Activated naive CD8-positive, alpha-beta T cell (primary cell): Measurements from ENCODE around the gene IGF2BP3.

ENCODE experiments used
- H3K27ac Mint-ChIP-seq: one replicate; pipeline ENCODE4 v1.8.0; 2021; ENCODE audit warnings: mixed read lengths
- H3K27me3 Mint-ChIP-seq: one replicate; pipeline ENCODE4 v1.8.0; 2021; ENCODE audit warnings: mixed read lengths
- H3K36me3 Mint-ChIP-seq: one replicate; pipeline ENCODE4 v1.8.0; 2021; ENCODE audit warnings: mixed read lengths
- H3K4me1 Mint-ChIP-seq: one replicate; pipeline ENCODE4 v1.8.0; 2021; ENCODE audit warnings: low read depth, mixed read lengths
- H3K4me3 Mint-ChIP-seq: one replicate; pipeline ENCODE4 v1.8.0; 2021; ENCODE audit warnings: mild to moderate bottlenecking, mixed read lengths
- H3K9me3 Mint-ChIP-seq: one replicate; pipeline ENCODE4 v1.8.0; 2021; ENCODE audit warnings: low read depth, mixed read lengths

Gene IGF2BP3

DNA sequence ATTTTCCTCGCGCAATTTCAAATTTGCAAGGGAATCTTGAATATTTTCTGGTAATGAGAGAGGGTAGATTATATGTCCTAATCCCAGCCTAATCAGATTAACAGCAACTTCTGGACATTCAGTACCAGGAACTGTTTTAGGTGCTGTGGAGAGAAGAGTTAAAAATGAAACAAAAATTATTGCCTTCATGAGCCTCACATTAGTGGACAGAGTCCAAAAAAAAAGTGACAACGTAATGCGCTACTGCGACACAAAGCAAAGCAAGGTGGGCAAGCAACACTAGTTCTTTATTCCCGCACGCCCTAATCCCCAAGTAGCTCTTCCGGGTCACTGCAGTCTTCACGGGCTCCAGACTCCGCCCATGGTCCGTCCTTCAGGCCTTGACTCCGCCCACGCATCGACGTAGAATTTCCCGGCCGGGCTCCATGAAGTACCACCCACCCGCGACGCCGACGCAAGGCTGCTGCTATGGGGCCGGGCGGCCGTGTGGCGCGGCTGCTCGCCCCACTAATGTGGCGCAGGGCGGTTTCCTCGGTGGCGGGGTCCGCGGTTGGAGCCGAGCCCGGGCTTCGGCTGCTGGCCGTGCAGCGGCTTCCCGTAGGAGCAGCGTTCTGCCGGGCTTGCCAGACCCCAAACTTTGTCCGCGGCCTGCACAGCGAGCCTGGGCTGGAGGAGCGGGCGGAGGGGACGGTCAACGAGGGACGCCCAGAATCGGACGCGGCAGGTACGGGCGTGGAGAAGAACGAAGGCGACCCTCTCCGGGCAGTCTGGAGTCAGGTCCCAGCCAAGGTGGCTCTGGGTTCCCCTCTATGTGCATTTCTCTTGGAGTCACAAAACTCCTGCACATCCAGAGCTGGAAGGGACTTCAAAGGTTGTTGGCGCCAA, 171.2 kb downstream of the IGF2BP3 start, which contains the start of gene MALSU1:
TSS of gene MALSU1 (plus strand) at position 455 of the 885 bp plus-strand sequence. CDS start at position 469, 14 bp downstream.
- Mint-ChIP-seq H3K36me3 (peaks cover 14% of the 10 kb centered on the region), H3K4me1 (peaks cover 42% of the 10 kb centered on the region), H3K27ac (peak within 1 kb of the TSS; percentile 96), H3K4me3 (peak within 1 kb of the TSS; percentile 97), H3K27me3 (peaks cover 2% of the 10 kb centered on the region), H3K9me3 (no peaks in the 10 kb centered on the region)

GRCh38 chr7:23298141-23298881, 172.0 kb downstream of the IGF2BP3 start:
- Mint-ChIP-seq H3K4me3 (peak overlapping the region; percentile 97), H3K36me3 (peaks cover 13% of the 10 kb centered on the region), H3K9me3 (no peaks in the 10 kb centered on the region), H3K27ac (peak overlapping the region; percentile 96), H3K27me3 (peaks cover 2% of the 10 kb centered on the region), H3K4me1 (peaks cover 38% of the 10 kb centered on the region)

GRCh38 chr7:23295401-23295697, 174.9 kb downstream of the IGF2BP3 start:
- Mint-ChIP-seq H3K27ac (no peak overlapping the region), H3K4me1 (peaks cover 21% of the 10 kb centered on the region), H3K36me3 (peaks cover 3% of the 10 kb centered on the region), H3K9me3 (no peaks in the 10 kb centered on the region), H3K4me3 (no peak overlapping the region), H3K27me3 (peaks cover 2% of the 10 kb centered on the region)

- H3K4me3 Mint-ChIP-seq, result no peak overlapping the region
- peaks cover 18% of the 10 kb centered on the region for H3K4me1 Mint-ChIP-seq
- peaks cover 3% of the 10 kb centered on the region for H3K36me3 Mint-ChIP-seq
- peaks cover 2% of the 10 kb centered on the region for H3K27me3 Mint-ChIP-seq
- no peak overlapping the region for H3K27ac Mint-ChIP-seq
- no peaks in the 10 kb centered on the region for H3K9me3 Mint-ChIP-seq
These were observed 175.5 kb downstream of the IGF2BP3 start for GRCh38 chr7:23294549-23295400.

- peaks cover 2% of the 10 kb centered on the region for H3K27me3 Mint-ChIP-seq
- no peaks in the 10 kb centered on the region for H3K9me3 Mint-ChIP-seq
- no peak overlapping the region for H3K27ac Mint-ChIP-seq
- H3K4me3 Mint-ChIP-seq, result no peak overlapping the region
- peaks cover 16% of the 10 kb centered on the region for H3K4me1 Mint-ChIP-seq
- peaks cover 3% of the 10 kb centered on the region for H3K36me3 Mint-ChIP-seq
These were observed 176.7 kb downstream of the IGF2BP3 start for GRCh38 chr7:23293500-23294073.

DNA sequence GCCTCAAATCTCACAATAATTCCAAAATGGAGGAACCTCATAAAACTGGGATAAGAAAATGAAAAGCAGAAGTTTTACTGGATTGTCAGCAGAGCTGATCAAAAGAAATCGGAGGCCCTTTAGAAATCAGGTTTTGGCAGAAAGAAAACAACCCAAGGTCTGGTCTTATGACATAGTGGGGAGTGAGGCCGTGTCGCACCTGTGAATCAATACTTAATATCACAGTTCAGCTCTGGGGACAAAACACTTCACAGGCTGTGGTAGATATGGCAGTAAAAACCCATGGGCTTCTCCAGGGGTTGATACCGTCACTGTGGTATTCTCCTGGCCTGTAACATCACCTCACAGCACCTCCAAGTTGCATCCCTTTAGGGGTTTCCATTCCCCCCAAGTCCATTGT, 177.7 kb downstream of the IGF2BP3 start:
- Mint-ChIP-seq H3K36me3 (peaks cover 3% of the 10 kb centered on the region), H3K4me1 (peaks cover 19% of the 10 kb centered on the region), H3K27ac (no peak overlapping the region), H3K4me3 (no peak overlapping the region), H3K9me3 (no peaks in the 10 kb centered on the region), H3K27me3 (peaks cover 2% of the 10 kb centered on the region)

GRCh38 chr7:23291957-23292560, 178.2 kb downstream of the IGF2BP3 start:
- H3K36me3 Mint-ChIP-seq, result peaks cover 3% of the 10 kb centered on the region
- H3K4me1 Mint-ChIP-seq, result peaks cover 20% of the 10 kb centered on the region
- no peaks in the 10 kb centered on the region for H3K9me3 Mint-ChIP-seq
- H3K27me3 Mint-ChIP-seq, result peaks cover 2% of the 10 kb centered on the region
- no peak overlapping the region for H3K27ac Mint-ChIP-seq
- H3K4me3 Mint-ChIP-seq, result no peak overlapping the region

DNA sequence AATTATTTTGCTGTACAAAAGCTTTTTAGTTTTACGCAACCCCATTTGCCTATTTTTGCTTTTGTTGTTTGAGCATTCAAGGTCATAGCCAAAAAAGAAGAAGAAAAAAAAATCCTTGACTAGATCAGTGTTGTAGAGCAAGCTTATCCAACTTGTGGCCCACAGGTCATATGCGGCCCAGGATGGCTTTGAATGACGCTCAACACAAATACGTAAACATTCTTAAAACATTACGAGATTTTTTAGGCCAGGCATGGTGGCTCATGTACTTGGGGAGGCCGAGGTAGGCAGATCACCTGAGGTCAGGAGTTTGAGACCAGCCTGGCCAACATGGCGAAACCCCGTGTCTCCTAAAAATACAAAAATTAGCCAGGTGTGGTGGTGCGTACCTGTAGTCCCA, 179.3 kb downstream of the IGF2BP3 start:
- Mint-ChIP-seq H3K27ac (no peak overlapping the region), H3K36me3 (no peaks in the 10 kb centered on the region), H3K4me3 (no peak overlapping the region), H3K4me1 (peaks cover 20% of the 10 kb centered on the region), H3K9me3 (no peaks in the 10 kb centered on the region), H3K27me3 (peaks cover 2% of the 10 kb centered on the region)

GRCh38 chr7:23287612-23288011, 182.7 kb downstream of the IGF2BP3 start:
- Mint-ChIP-seq H3K27me3 (no peaks in the 10 kb centered on the region), H3K27ac (no peak overlapping the region), H3K36me3 (no peaks in the 10 kb centered on the region), H3K9me3 (no peaks in the 10 kb centered on the region), H3K4me1 (peaks cover 20% of the 10 kb centered on the region), H3K4me3 (peak overlapping the region; percentile 2)

DNA sequence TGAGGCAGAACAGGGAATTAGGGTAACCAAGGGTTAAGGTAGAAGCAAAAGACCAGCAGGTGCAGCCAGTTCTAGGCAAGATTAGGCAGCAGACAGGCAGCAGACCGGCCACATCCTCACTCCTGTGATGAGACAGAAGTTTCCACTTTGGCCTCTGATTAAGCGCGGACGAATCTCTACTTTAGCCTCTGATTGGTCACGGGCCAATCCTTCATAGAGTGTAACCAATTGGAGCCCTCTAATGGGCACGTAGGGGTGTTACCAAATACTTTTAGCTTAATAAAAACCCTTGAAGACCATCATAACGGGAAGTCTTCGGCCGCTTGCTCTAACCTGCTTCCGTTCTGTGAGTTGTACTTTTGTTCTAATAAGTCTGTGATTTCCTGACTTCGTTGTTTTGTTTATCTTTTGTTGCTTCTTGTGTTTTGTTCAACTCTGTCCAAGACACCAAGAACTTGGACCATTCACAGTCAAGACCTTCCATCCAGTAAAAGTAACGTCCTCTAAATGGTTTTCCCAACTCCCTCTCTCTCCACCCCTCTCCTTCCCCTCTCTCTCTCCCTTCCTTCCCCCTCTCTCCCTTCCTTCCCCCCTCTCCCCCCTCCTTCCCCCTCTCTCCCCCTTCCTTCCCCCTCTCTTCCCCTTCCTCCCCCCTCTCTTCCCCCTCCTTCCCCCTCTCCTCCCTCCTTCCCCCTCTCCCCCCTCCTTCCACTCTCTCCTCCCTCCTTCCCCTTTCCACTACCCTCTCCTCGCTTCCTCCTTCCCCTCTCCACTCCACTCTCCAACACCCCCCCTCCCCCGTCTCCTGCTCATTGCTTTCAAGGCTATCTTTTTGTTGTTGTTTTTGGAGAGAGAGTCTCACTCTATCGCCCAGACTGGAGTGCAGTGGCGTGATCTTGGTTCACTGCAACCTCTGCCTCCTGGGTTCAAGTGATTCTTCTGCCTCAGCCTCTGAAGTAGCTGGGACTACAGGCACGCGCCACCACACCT, 184.3 kb downstream of the IGF2BP3 start:
- Mint-ChIP-seq H3K4me3 (no peak overlapping the region), H3K27ac (no peak overlapping the region), H3K36me3 (no peaks in the 10 kb centered on the region)

DNA sequence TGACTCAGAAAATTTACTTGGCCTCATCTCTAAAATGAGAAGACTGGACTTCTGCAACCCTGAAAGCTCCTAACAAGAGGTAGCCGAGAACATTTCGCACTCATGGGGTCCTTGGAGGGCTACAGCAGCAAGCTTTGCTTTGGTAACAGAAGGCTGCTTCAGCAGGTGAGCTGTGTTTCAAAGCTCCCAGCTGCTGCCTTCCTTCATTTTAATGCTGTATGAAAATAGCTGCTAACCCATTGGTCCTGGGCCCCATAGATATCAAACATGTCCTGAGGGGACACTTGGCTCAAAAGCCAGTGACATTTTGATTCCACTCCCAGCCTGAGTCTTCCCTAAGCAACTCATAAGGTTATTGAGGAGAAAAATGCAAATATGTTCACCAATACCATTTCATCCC, 185.4 kb downstream of the IGF2BP3 start:
- Mint-ChIP-seq H3K4me1 (peaks cover 12% of the 10 kb centered on the region), H3K27ac (no peak overlapping the region), H3K9me3 (no peaks in the 10 kb centered on the region), H3K27me3 (no peaks in the 10 kb centered on the region), H3K36me3 (no peaks in the 10 kb centered on the region), H3K4me3 (no peak overlapping the region)

More for the DNA sequence above, 184.3 kb downstream of the IGF2BP3 start:
- Mint-ChIP-seq H3K27me3 (no peaks in the 10 kb centered on the region), H3K4me1 (peaks cover 20% of the 10 kb centered on the region), H3K9me3 (no peaks in the 10 kb centered on the region)

DNA sequence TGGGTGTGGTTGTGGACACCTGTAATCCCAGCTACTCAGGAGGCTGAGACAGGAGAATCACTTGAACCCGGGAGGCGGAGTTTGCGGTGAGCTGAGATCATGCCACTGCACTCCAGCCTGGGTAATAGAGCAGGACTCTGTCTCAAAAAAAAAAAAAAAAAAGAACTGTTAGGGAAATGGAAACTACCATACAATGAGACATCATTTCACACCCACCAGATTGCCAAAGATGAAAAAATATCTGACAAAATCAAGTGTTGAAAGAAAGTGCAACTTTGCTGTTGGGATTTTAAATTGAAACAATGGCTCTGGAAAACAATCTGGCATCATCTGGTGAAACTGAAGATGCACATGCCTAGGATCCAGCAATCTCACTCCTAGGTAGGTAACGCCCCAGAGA, 187.2 kb downstream of the IGF2BP3 start:
- Mint-ChIP-seq H3K27me3 (no peaks in the 10 kb centered on the region), H3K4me1 (peaks cover 6% of the 10 kb centered on the region), H3K4me3 (no peak overlapping the region), H3K36me3 (no peaks in the 10 kb centered on the region), H3K9me3 (no peaks in the 10 kb centered on the region), H3K27ac (peak overlapping the region; percentile 61)

GRCh38 chr7:23279819-23280525, 190.3 kb downstream of the IGF2BP3 start:
- no peak overlapping the region for H3K27ac Mint-ChIP-seq
- H3K9me3 Mint-ChIP-seq, result no peaks in the 10 kb centered on the region
- H3K4me3 Mint-ChIP-seq, result no peak overlapping the region
- H3K36me3 Mint-ChIP-seq, result no peaks in the 10 kb centered on the region
- H3K4me1 Mint-ChIP-seq, result peaks cover 2% of the 10 kb centered on the region
- H3K27me3 Mint-ChIP-seq, result no peaks in the 10 kb centered on the region
